ENCODE measurements around the gene ATE1.

ATE1 gene

GRCh38 chr10:121698336-121698735, 229.5 kb downstream of the ATE1 start (continued):
- TF ChIP-seq CSRNP3 (CRISPR knock-in tag; IDR thresholded peaks at IDR 0.05) (no peak), CREB5 (CRISPR knock-in tag; IDR thresholded peaks at IDR 0.05; ENCODE audit: low read depth) (no peak), TOX (CRISPR knock-in tag; IDR thresholded peaks at IDR 0.05; ENCODE audit: borderline replicate concordance) (no peak), PPARA (CRISPR knock-in tag; IDR thresholded peaks at IDR 0.05; ENCODE audit: borderline replicate concordance) (no peak)

GRCh38 chr10:121696854-121697253, 231.0 kb downstream of the ATE1 start:
- no peak for TF ChIP-seq SNAI2 (CRISPR knock-in tag; IDR thresholded peaks at IDR 0.05)
- TF ChIP-seq RARB (CRISPR knock-in tag; IDR thresholded peaks at IDR 0.05), result no peak
- TF ChIP-seq ZC3H10 (CRISPR knock-in tag; IDR thresholded peaks at IDR 0.05), result no peak
- TF ChIP-seq CSDC2 (CRISPR knock-in tag; IDR thresholded peaks at IDR 0.05), result no peak
- TF ChIP-seq GLIS3 (CRISPR knock-in tag; IDR thresholded peaks at IDR 0.05), result no peak
- no peak for TF ChIP-seq TCF4 (CRISPR knock-in tag; IDR thresholded peaks at IDR 0.05; ENCODE audit: borderline replicate concordance)
- TF ChIP-seq OSR1 (CRISPR knock-in tag; IDR thresholded peaks at IDR 0.05), result no peak
- no peak for TF ChIP-seq TSHZ2 (CRISPR knock-in tag; IDR thresholded peaks at IDR 0.05)
- no peak for TF ChIP-seq ZFP3 (CRISPR knock-in tag; IDR thresholded peaks at IDR 0.05)
- TF ChIP-seq POU6F1 (CRISPR knock-in tag; IDR thresholded peaks at IDR 0.05; ENCODE audit: borderline replicate concordance, low read depth), result no peak
- no peak for TF ChIP-seq BACH2 (CRISPR knock-in tag; IDR thresholded peaks at IDR 0.05; ENCODE audit: borderline replicate concordance)
- TF ChIP-seq ISL1 (CRISPR knock-in tag; IDR thresholded peaks at IDR 0.05), result no peak
- ATAC-seq, result no peak

- no peak for ATAC-seq
- TF ChIP-seq CSRNP3 (CRISPR knock-in tag; IDR thresholded peaks at IDR 0.05) (no peak), BACH2 (CRISPR knock-in tag; IDR thresholded peaks at IDR 0.05; ENCODE audit: borderline replicate concordance) (no peak), ZFP3 (CRISPR knock-in tag; IDR thresholded peaks at IDR 0.05) (no peak), RARB (CRISPR knock-in tag; IDR thresholded peaks at IDR 0.05) (no peak), ZNF70 (CRISPR knock-in tag; IDR thresholded peaks at IDR 0.05) (no peak), OSR1 (CRISPR knock-in tag; IDR thresholded peaks at IDR 0.05) (no peak), ESRRG (CRISPR knock-in tag; IDR thresholded peaks at IDR 0.05) (no peak), PATZ1 (CRISPR knock-in tag; IDR thresholded peaks at IDR 0.05; ENCODE audit: borderline replicate concordance) (no peak), ARNTL (CRISPR knock-in tag; IDR thresholded peaks at IDR 0.05; ENCODE audit: borderline replicate concordance, low read depth) (no peak), ZFP30 (CRISPR knock-in tag; IDR thresholded peaks at IDR 0.05) (no peak), CREB5 (CRISPR knock-in tag; IDR thresholded peaks at IDR 0.05; ENCODE audit: low read depth) (no peak), ZNF8 (CRISPR knock-in tag; IDR thresholded peaks at IDR 0.05) (no peak), ZNF565 (CRISPR knock-in tag; conservative IDR thresholded peaks at IDR 0.05; ENCODE audit: low read depth) (no peak), POU6F1 (CRISPR knock-in tag; IDR thresholded peaks at IDR 0.05; ENCODE audit: borderline replicate concordance, low read depth) (no peak)
Measured at GRCh38 chr10:121695731-121696464, 231.9 kb downstream of the ATE1 start.

All from SK-N-SH treated with all-trans-retinoic acid at 6 μM for 48 hours (cell line).